HEK293 (cell line): ENCODE results near the gene NSUN4.
A peak's percentile ranks its signal among the peaks of the same experiment; 100 is the strongest.

Experiments
- CTCF ChIA-PET: fragments of 350-600 bp; formaldehyde crosslinking; extraction: SDS; loops from one replicate; lab custom pipeline; 2021; ENCODE audit warnings: antibody characterized with exemption; lab: Yijun Ruan, JAX
- POLR2A ChIA-PET: fragments of 300-600 bp; formaldehyde crosslinking; extraction: SDS; loops from one replicate; lab custom pipeline; 2020; ENCODE audit warnings: antibody characterized with exemption, inconsistent platforms; lab: Yijun Ruan, JAX
- H3K27ac ChIP-seq: fragments of 200-500 bp; sonication (Bioruptor generic); 2 replicates; pipeline ENCODE4 v1.5.1; 2014; ENCODE audit warnings: low read depth, low read length, control low read depth, inconsistent platforms; ENCODE audit errors: extremely low read depth
- H3K36me3 ChIP-seq, 2 experiments: fragments of 200-500 bp in 1 of 2; sonication (Bioruptor generic) in 1 of 2; 1 replicate in 1 of 2; 2 replicates in 1 of 2; pipeline ENCODE4 v1.5.1; 2014 to 2017; ENCODE audit warnings: inconsistent platforms in 2 of 2, low read length in 2 of 2; ENCODE audit not compliant: control insufficient read depth in 2 of 2, insufficient read depth in 1 of 2
- H3K4me1 ChIP-seq: fragments of 200-500 bp; sonication (Bioruptor generic); 2 replicates; pipeline ENCODE4 v1.5.1; 2014; ENCODE audit warnings: mild to moderate bottlenecking, low read length, inconsistent platforms; ENCODE audit not compliant: control insufficient read depth, insufficient read depth
- H3K4me3 ChIP-seq: 2 replicates; pipeline ENCODE4 v1.5.1; 2011; ENCODE audit warnings: low read depth, mild to moderate bottlenecking, control low read depth, low read length, moderate library complexity
- H3K9me3 ChIP-seq: fragments of 200-500 bp; sonication (Bioruptor generic); 2 replicates; pipeline ENCODE4 v1.5.1; 2014; ENCODE audit warnings: low read depth, low read length, inconsistent platforms; ENCODE audit not compliant: control insufficient read depth, insufficient read depth
- KLF7 ChIP-seq: fragments of 450-650 bp; formaldehyde crosslinking; IDR thresholded peaks from 2 replicates; pipeline ENCODE4 v1.5.1; 2016; ENCODE audit warnings: missing biosample characterization, missing genetic modification characterization, borderline replicate concordance
- KLF9 ChIP-seq: fragments of 450-650 bp; formaldehyde crosslinking; IDR thresholded peaks from 2 replicates; pipeline ENCODE4 v1.5.1; 2016; ENCODE audit warnings: missing biosample characterization, missing genetic modification characterization, low read depth
- TRIM28 ChIP-seq: IDR thresholded peaks from 2 replicates; pipeline ENCODE4 v1.6.1; 2011; ENCODE audit warnings: low read length, control low read depth, borderline replicate concordance
- ZNF121 ChIP-seq: fragments of 450-650 bp; formaldehyde crosslinking; IDR thresholded peaks from 2 replicates; pipeline ENCODE4 v1.5.1; 2016; ENCODE audit warnings: missing biosample characterization, missing genetic modification characterization
- ZNF2 ChIP-seq: fragments of 450-650 bp; formaldehyde crosslinking; IDR thresholded peaks from 2 replicates; pipeline ENCODE4 v1.5.1; 2016; ENCODE audit warnings: missing biosample characterization, missing genetic modification characterization
- ZNF223 ChIP-seq: fragments of 450-650 bp; formaldehyde crosslinking; IDR thresholded peaks from 2 replicates; pipeline ENCODE4 v1.5.1; 2016; ENCODE audit warnings: missing biosample characterization, missing genetic modification characterization
- ZNF292 ChIP-seq: fragments of 450-650 bp; formaldehyde crosslinking; IDR thresholded peaks from 2 replicates; pipeline ENCODE4 v1.5.1; 2016; ENCODE audit warnings: low read depth, missing biosample characterization, missing genetic modification characterization, borderline replicate concordance
- ZNF354C ChIP-seq: fragments of 450-650 bp; formaldehyde crosslinking; IDR thresholded peaks from 2 replicates; pipeline ENCODE4 v1.5.1; 2016; ENCODE audit warnings: missing biosample characterization, missing genetic modification characterization, low read depth, borderline replicate concordance
- ZNF366 ChIP-seq: fragments of 450-650 bp; formaldehyde crosslinking; conservative IDR thresholded peaks from 2 replicates; pipeline ENCODE4 v1.5.1; 2016; ENCODE audit warnings: missing biosample characterization, missing genetic modification characterization
- ZNF529 ChIP-seq: fragments of 450-650 bp; formaldehyde crosslinking; IDR thresholded peaks from 2 replicates; pipeline ENCODE4 v1.5.1; 2017; ENCODE audit warnings: missing genetic modification characterization, missing biosample characterization; ENCODE audit not compliant: insufficient replicate concordance
- ZNF585B ChIP-seq: fragments of 450-650 bp; formaldehyde crosslinking; IDR thresholded peaks from 2 replicates; pipeline ENCODE4 v1.5.1; 2016; ENCODE audit warnings: missing biosample characterization, missing genetic modification characterization
- ZNF654 ChIP-seq: fragments of 450-650 bp; formaldehyde crosslinking; IDR thresholded peaks from 2 replicates; pipeline ENCODE4 v1.5.1; 2016; ENCODE audit warnings: low read depth, missing biosample characterization, missing genetic modification characterization
- ZNF707 ChIP-seq: fragments of 450-650 bp; formaldehyde crosslinking; IDR thresholded peaks from 2 replicates; pipeline ENCODE4 v1.5.1; 2016; ENCODE audit warnings: missing biosample characterization, missing genetic modification characterization
- ZNF843 ChIP-seq: fragments of 450-650 bp; formaldehyde crosslinking; IDR thresholded peaks from 2 replicates; pipeline ENCODE4 v1.5.1; 2016; ENCODE audit warnings: missing biosample characterization, missing genetic modification characterization
- ZSCAN30 ChIP-seq: fragments of 450-650 bp; IDR thresholded peaks from 2 replicates; pipeline ENCODE4 v1.5.1; 2018; ENCODE audit warnings: missing biosample characterization, mild to moderate bottlenecking, missing genetic modification characterization, moderate library complexity
- TF ChIP-seq, protein P1 (sequence below): fragments of 450-650 bp; formaldehyde crosslinking; IDR thresholded peaks from 2 replicates; pipeline ENCODE4 v1.5.1; 2016; ENCODE audit warnings: missing biosample characterization, missing genetic modification characterization
- TF ChIP-seq, protein P2 (sequence below): fragments of 450-650 bp; formaldehyde crosslinking; IDR thresholded peaks from 2 replicates; pipeline ENCODE4 v1.5.1; 2016; ENCODE audit warnings: missing biosample characterization, missing genetic modification characterization, borderline replicate concordance
- TF ChIP-seq, protein P3 (sequence below): fragments of 450-650 bp; formaldehyde crosslinking; IDR thresholded peaks from 2 replicates; pipeline ENCODE4 v1.5.1; 2016; ENCODE audit warnings: missing biosample characterization, missing genetic modification characterization, low read depth
- TF ChIP-seq, protein P4 (sequence below): fragments of 450-650 bp; formaldehyde crosslinking; IDR thresholded peaks from 2 replicates; pipeline ENCODE4 v1.5.1; 2016; ENCODE audit warnings: missing biosample characterization, missing genetic modification characterization
- TF ChIP-seq, protein P5 (sequence below): fragments of 450-650 bp; formaldehyde crosslinking; IDR thresholded peaks from 2 replicates; pipeline ENCODE4 v1.5.1; 2016; ENCODE audit warnings: missing biosample characterization, missing genetic modification characterization

The NSUN4 gene

DNA sequence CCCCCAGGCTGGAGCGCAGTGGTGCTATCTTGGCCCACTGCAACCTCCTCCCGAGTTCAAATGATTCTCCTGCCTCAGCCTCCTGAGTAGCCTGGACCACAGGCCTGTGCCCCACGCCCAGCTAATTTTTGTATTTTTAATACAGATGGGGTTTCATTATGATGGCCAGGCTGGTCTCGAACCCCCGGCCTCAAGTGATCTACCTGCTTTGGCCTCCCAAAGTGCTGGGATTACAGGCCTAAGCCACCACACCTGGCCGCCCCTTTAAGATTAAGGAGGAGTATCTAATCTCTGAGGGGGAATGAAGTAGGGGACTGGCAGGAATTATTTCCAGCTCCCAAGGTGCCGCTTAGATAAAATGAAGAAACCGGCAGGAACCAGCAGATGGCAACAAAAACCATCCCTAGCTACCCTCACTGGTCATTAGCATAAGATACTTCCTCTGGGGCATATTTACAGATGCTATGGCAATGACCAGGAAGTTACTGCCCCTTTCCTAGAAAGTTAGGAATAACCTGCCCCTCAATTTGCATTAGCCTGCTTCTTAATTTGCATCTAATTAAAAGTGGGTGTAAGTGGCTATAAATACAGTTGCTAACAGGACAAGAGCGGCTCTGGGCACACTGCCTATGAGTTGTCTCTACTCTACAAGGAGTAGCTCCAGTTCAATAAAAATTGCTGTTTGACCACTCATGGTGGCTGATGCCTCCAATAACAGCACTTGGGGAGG is 7.1 kb upstream of the NSUN4 start (continued):
- no peak for TF ChIP-seq TRIM28
- TF ChIP-seq KLF7 = no peak
- peak; percentile 75 for TF ChIP-seq ZNF654 (tag by site-specific recombination)
- TF ChIP-seq, protein P1, sequence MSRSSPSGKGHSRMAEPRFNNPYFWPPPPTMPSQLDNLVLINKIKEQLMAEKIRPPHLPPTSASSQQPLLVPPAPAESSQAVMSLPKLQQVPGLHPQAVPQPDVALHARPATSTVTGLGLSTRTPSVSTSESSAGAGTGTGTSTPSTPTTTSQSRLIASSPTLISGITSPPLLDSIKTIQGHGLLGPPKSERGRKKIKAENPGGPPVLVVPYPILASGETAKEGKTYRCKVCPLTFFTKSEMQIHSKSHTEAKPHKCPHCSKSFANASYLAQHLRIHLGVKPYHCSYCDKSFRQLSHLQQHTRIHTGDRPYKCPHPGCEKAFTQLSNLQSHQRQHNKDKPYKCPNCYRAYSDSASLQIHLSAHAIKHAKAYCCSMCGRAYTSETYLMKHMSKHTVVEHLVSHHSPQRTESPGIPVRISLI (tag by site-specific recombination) = no peak
- no peak for TF ChIP-seq ZNF585B (tag by site-specific recombination)
- TF ChIP-seq, protein P2, sequence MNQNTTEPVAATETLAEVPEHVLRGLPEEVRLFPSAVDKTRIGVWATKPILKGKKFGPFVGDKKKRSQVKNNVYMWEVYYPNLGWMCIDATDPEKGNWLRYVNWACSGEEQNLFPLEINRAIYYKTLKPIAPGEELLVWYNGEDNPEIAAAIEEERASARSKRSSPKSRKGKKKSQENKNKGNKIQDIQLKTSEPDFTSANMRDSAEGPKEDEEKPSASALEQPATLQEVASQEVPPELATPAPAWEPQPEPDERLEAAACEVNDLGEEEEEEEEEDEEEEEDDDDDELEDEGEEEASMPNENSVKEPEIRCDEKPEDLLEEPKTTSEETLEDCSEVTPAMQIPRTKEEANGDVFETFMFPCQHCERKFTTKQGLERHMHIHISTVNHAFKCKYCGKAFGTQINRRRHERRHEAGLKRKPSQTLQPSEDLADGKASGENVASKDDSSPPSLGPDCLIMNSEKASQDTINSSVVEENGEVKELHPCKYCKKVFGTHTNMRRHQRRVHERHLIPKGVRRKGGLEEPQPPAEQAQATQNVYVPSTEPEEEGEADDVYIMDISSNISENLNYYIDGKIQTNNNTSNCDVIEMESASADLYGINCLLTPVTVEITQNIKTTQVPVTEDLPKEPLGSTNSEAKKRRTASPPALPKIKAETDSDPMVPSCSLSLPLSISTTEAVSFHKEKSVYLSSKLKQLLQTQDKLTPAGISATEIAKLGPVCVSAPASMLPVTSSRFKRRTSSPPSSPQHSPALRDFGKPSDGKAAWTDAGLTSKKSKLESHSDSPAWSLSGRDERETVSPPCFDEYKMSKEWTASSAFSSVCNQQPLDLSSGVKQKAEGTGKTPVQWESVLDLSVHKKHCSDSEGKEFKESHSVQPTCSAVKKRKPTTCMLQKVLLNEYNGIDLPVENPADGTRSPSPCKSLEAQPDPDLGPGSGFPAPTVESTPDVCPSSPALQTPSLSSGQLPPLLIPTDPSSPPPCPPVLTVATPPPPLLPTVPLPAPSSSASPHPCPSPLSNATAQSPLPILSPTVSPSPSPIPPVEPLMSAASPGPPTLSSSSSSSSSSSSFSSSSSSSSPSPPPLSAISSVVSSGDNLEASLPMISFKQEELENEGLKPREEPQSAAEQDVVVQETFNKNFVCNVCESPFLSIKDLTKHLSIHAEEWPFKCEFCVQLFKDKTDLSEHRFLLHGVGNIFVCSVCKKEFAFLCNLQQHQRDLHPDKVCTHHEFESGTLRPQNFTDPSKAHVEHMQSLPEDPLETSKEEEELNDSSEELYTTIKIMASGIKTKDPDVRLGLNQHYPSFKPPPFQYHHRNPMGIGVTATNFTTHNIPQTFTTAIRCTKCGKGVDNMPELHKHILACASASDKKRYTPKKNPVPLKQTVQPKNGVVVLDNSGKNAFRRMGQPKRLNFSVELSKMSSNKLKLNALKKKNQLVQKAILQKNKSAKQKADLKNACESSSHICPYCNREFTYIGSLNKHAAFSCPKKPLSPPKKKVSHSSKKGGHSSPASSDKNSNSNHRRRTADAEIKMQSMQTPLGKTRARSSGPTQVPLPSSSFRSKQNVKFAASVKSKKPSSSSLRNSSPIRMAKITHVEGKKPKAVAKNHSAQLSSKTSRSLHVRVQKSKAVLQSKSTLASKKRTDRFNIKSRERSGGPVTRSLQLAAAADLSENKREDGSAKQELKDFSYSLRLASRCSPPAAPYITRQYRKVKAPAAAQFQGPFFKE (tag by site-specific recombination) = no peak
- no peak for TF ChIP-seq KLF9 (tag by site-specific recombination)
- TF ChIP-seq ZNF354C (tag by site-specific recombination) = no peak
- TF ChIP-seq, protein P3, sequence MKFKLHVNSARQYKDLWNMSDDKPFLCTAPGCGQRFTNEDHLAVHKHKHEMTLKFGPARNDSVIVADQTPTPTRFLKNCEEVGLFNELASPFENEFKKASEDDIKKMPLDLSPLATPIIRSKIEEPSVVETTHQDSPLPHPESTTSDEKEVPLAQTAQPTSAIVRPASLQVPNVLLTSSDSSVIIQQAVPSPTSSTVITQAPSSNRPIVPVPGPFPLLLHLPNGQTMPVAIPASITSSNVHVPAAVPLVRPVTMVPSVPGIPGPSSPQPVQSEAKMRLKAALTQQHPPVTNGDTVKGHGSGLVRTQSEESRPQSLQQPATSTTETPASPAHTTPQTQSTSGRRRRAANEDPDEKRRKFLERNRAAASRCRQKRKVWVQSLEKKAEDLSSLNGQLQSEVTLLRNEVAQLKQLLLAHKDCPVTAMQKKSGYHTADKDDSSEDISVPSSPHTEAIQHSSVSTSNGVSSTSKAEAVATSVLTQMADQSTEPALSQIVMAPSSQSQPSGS (tag by site-specific recombination) = no peak
- no peak for TF ChIP-seq ZNF2 (tag by site-specific recombination)
- TF ChIP-seq, all 188 proteins: peak for 7

DNA sequence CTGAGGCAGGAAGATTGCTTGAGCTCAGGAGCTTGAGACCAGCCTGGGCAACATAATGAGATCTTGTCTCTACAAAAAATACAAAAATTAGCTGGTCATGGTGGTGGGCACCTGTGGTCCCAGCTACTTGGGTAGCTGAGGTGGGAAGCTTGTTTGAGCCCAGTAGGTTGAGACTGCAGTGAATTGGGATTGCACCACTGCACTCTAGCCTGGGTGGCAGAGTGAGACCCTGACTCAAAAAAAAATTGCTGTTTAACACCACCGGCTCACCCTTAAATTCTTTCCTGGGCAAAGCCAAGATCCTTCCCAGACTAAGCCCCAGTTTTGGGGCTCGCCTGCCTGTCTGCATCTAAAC is 6.6 kb upstream of the NSUN4 start:
- no peak overlapping the region for H3K4me3 ChIP-seq
- ChIA-PET CTCF (interaction anchor here (0.8 to 2.1 kb wide), 12 partner anchors 8 to 704 kb away, joined by 3 to 37 read pairs (median 4); no protein-coding TSS in a partner anchor), POLR2A (interaction anchor here (0.9 to 1.2 kb wide), 2 partner anchors 13 to 25 kb away, joined by 3 to 4 read pairs; no protein-coding TSS in a partner anchor)
- no peaks in the 10 kb centered on the region for H3K9me3 ChIP-seq
- H3K36me3 ChIP-seq = no peaks in the 10 kb centered on the region
- TF ChIP-seq ZNF843 (tag by site-specific recombination) = no peak
- TF ChIP-seq ZNF121 (tag by site-specific recombination) = no peak
- TF ChIP-seq, protein P4, sequence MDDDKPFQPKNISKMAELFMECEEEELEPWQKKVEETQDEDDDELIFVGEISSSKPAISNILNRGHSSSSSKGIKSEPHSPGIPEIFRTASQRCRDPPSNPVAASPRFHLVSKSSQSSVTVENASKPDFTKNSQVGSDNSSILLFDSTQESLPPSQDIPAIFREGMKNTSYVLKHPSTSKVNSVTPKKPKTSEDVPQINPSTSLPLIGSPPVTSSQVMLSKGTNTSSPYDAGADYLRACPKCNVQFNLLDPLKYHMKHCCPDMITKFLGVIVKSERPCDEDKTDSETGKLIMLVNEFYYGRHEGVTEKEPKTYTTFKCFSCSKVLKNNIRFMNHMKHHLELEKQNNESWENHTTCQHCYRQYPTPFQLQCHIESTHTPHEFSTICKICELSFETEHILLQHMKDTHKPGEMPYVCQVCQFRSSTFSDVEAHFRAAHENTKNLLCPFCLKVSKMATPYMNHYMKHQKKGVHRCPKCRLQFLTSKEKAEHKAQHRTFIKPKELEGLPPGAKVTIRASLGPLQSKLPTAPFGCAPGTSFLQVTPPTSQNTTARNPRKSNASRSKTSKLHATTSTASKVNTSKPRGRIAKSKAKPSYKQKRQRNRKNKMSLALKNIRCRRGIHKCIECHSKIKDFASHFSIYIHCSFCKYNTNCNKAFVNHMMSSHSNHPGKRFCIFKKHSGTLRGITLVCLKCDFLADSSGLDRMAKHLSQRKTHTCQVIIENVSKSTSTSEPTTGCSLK = no peak
- no peak for TF ChIP-seq ZSCAN30 (tag by site-specific recombination)
- TF ChIP-seq ZNF529 = no peak
- no peak for TF ChIP-seq ZNF223 (tag by site-specific recombination)
- no peak for TF ChIP-seq ZNF707 (tag by site-specific recombination)
- TF ChIP-seq, protein P5, sequence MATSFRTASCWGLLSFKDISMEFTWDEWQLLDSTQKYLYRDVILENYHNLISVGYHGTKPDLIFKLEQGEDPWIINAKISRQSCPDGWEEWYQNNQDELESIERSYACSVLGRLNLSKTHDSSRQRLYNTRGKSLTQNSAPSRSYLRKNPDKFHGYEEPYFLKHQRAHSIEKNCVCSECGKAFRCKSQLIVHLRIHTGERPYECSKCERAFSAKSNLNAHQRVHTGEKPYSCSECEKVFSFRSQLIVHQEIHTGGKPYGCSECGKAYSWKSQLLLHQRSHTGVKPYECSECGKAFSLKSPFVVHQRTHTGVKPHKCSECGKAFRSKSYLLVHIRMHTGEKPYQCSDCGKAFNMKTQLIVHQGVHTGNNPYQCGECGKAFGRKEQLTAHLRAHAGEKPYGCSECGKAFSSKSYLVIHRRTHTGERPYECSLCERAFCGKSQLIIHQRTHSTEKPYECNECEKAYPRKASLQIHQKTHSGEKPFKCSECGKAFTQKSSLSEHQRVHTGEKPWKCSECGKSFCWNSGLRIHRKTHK (tag by site-specific recombination) = no peak
- no peak for TF ChIP-seq ZNF366 (tag by site-specific recombination)
- TF ChIP-seq ZNF292 = no peak
- H3K4me1 ChIP-seq = no peaks in the 10 kb centered on the region
- H3K27ac ChIP-seq = no peak overlapping the region
